Subcutaneous adipose tissue (tissue), 4 donors: ENCODE results near the gene RTN4R. TPM values are rescaled to one million over a fixed set of nuclear protein-coding genes. Genes with fewer than 3 reads are reported as not detected.

ENCODE experiments used
- CTCF ChIP-seq: fragments of 450-650 bp; IDR thresholded peaks from one replicate; pipeline ENCODE4 v1.5.1; 2016; ENCODE audit warnings: low read depth, mild to moderate bottlenecking, control low read depth, antibody characterized with exemption, moderate library complexity
- total RNA-seq, 4 donors: library from RNA; depleted of rRNA; stranded (reverse); fragments of >200 nt; gene quantifications; one replicate each; pipeline ENCODE4 v1.1.0, GENCODE V29; 2016

The RTN4R gene
- total RNA-seq, 4 donors from 2014 or later: 0.68 to 0.82 TPM; not detected in 2

- no peak for TF ChIP-seq CTCF
Observed at GRCh38 chr22:20218326-20218872, 49.7 kb downstream of the RTN4R start.

GRCh38 chr22:20217563-20217962 is 50.6 kb downstream of the RTN4R start:
- no peak for TF ChIP-seq CTCF

GRCh38 chr22:20216863-20217499 is 51.1 kb downstream of the RTN4R start:
- no peak for TF ChIP-seq CTCF

- no peak for TF ChIP-seq CTCF
Observed at GRCh38 chr22:20215742-20216141, 52.4 kb downstream of the RTN4R start.

GRCh38 chr22:20214853-20215252 is 53.3 kb downstream of the RTN4R start:
- TF ChIP-seq CTCF: no peak

- TF ChIP-seq CTCF: no peak
Observed at GRCh38 chr22:20213833-20214708, 54.0 kb downstream of the RTN4R start.
